K562 (cell line): ENCODE measurements around the gene SPCS3. TPM values are rescaled to one million over a fixed set of nuclear protein-coding genes. Genes with fewer than 3 reads are reported as not detected.

Experiments used
- ATAC-seq: fragments of 200-7000 bp; cut with Tn5 transposase; 3 replicates; pipeline ENCODE4 v1.9.1; 2020; ENCODE audit warnings: moderate library complexity
- BruUV-seq: library from RNA; stranded (reverse); fragments of 400-500 nt; replicated peaks from 2 replicates; lab custom pipeline; 2021; lab: Mats Ljungman, UMichigan
- CTCF ChIA-PET: fragments of 300-600 bp; formaldehyde crosslinking; extraction: SDS; loops from one replicate; lab custom pipeline; 2021; ENCODE audit warnings: low intra/inter-chr PET ratio; lab: Yijun Ruan, JAX
- POLR2A ChIA-PET: fragments of 300-600, 350-650 bp; sonication (Branson Sonifier 250); formaldehyde crosslinking; extraction: SDS; loops from one replicate; lab custom pipeline; 2021; ENCODE audit warnings: antibody characterized with exemption, inconsistent platforms; lab: Yijun Ruan, JAX
- DNase-seq, 4 experiments: peaks; one replicate each; pipeline versions ENCODE4 v3.0.0 to v3.0.0-alpha.2; 2011 to 2018; ENCODE audit warnings: low spot score in 3 of 4, mixed read lengths in 3 of 4; ENCODE audit errors: extremely low read depth in 1 of 4
- FAIRE-seq: peaks from 2 replicates; lab custom pipeline; 2011; peaks lifted over from hg19 to GRCh38; lab: Jason Lieb, UNC
- H2AFZ ChIP-seq: 2 replicates; pipeline ENCODE4 v1.6.0; 2011; ENCODE audit warnings: low read depth, low read length, control low read depth, inconsistent platforms
- H3K27ac ChIP-seq: fragments of 200-600 bp; 3 replicates; pipeline ENCODE4 v1.8.0; 2011; ENCODE audit warnings: low read depth, mild to moderate bottlenecking, control low read depth, inconsistent platforms, low read length, moderate library complexity, mixed read lengths; ENCODE audit errors: extremely low read depth
- H3K27me3 ChIP-seq, 2 experiments: fragments of 300-600 bp in 1 of 2; 2 replicates in 1 of 2; 3 replicates in 1 of 2; pipeline versions ENCODE4 v1.6.0 to v1.8.0; 2011; ENCODE audit warnings: inconsistent platforms in 2 of 2, low read length in 2 of 2, mild to moderate bottlenecking in 1 of 2, mixed read lengths in 1 of 2, moderate library complexity in 1 of 2; ENCODE audit not compliant: control insufficient read depth in 2 of 2, insufficient read depth in 2 of 2
- H3K36me3 ChIP-seq: fragments of 300-600 bp; 3 replicates; pipeline ENCODE4 v1.8.0; 2011; ENCODE audit warnings: mild to moderate bottlenecking, low read length, inconsistent platforms; ENCODE audit not compliant: control insufficient read depth, insufficient read depth
- H3K4me1 ChIP-seq, 2 experiments: fragments of 200-600 bp in 1 of 2; replicated peaks in 1 of 2; 2 replicates in 1 of 2; 3 replicates in 1 of 2; pipeline versions ENCODE4 v1.5.1 to v1.8.0; 2011; ENCODE audit warnings: inconsistent platforms in 2 of 2, low read length in 2 of 2, mild to moderate bottlenecking in 1 of 2, mixed read lengths in 1 of 2, moderate library complexity in 1 of 2; ENCODE audit not compliant: control insufficient read depth in 2 of 2, insufficient read depth in 2 of 2
- H3K4me2 ChIP-seq: 2 replicates; pipeline ENCODE4 v1.6.1; 2011; ENCODE audit warnings: low read length, control low read depth, inconsistent platforms, mixed read lengths; ENCODE audit not compliant: insufficient read depth
- H3K4me3 ChIP-seq: fragments of 200-600 bp; sonication (generic), shearing (Covaris generic); 2 replicates; pipeline ENCODE4 v1.5.1; 2016; ENCODE audit warnings: control low read depth, inconsistent platforms
- H3K79me2 ChIP-seq: fragments of 200-600 bp; 3 replicates; pipeline ENCODE4 v1.8.0; 2011; ENCODE audit warnings: low read length, inconsistent platforms; ENCODE audit not compliant: control insufficient read depth, insufficient read depth
- H3K9ac ChIP-seq, 2 experiments: 2 replicates each; pipeline versions ENCODE4 v1.6.0 to v1.6.1; 2011; ENCODE audit warnings: low read depth in 2 of 2, low read length in 2 of 2, control low read depth in 1 of 2, inconsistent platforms in 1 of 2, mild to moderate bottlenecking in 1 of 2, mixed read lengths in 1 of 2; ENCODE audit not compliant: insufficient read depth in 1 of 2
- H3K9me1 ChIP-seq: one replicate; pipeline ENCODE4 v1.6.0; 2011; ENCODE audit warnings: inconsistent platforms, mild to moderate bottlenecking, low read length, moderate library complexity; ENCODE audit not compliant: control insufficient read depth, insufficient read depth
- H3K9me3 ChIP-seq: replicated peaks from 2 replicates; pipeline ENCODE4 v1.5.1; 2011; ENCODE audit warnings: low read depth, low read length, inconsistent platforms; ENCODE audit not compliant: control insufficient read depth, insufficient read depth
- H4K20me1 ChIP-seq: replicated peaks from 2 replicates; pipeline ENCODE4 v1.6.1; 2011; ENCODE audit warnings: low read length, inconsistent platforms, mixed read lengths; ENCODE audit not compliant: control insufficient read depth, insufficient read depth
- BRCA1 ChIP-seq, 2 experiments: fragments of 450-650 bp in 1 of 2; sonication (generic) in 1 of 2; formaldehyde crosslinking in 1 of 2; IDR thresholded peaks; 2 replicates each; pipeline versions ENCODE4 v1.5.0 to v1.6.1; 2017 to 2020; ENCODE audit warnings: mild to moderate bottlenecking in 1 of 2, missing genetic modification reagents in 1 of 2
- GATAD2A ChIP-seq: fragments of 450-650 bp; IDR thresholded peaks from 2 replicates; pipeline ENCODE4 v1.6.1; 2017
- HNRNPL ChIP-seq: fragments of 200-400 bp; formaldehyde crosslinking; IDR thresholded peaks from 2 replicates; pipeline ENCODE4 v1.6.1; 2017; ENCODE audit warnings: low read depth, mild to moderate bottlenecking, low read length
- HNRNPUL1 ChIP-seq: fragments of 200-400 bp; formaldehyde crosslinking; IDR thresholded peaks from 2 replicates; pipeline ENCODE4 v1.6.1; 2017; ENCODE audit warnings: low read length
- NR3C1 ChIP-seq: sonication (generic); formaldehyde crosslinking; IDR thresholded peaks from 2 replicates; pipeline ENCODE4 v1.8.1; 2022; ENCODE audit warnings: missing genetic modification reagents
- PHB2 ChIP-seq: fragments of 450-650 bp; IDR thresholded peaks from 2 replicates; pipeline ENCODE4 v1.6.1; 2017; ENCODE audit warnings: low read depth
- RBM14 ChIP-seq: fragments of 200-400 bp; formaldehyde crosslinking; IDR thresholded peaks from 2 replicates; pipeline ENCODE4 v1.6.1; 2018; ENCODE audit warnings: low read depth, mild to moderate bottlenecking, low read length, moderate library complexity, borderline replicate concordance; ENCODE audit not compliant: insufficient read depth
- STAG1 ChIP-seq: sonication (generic); formaldehyde crosslinking; IDR thresholded peaks from 2 replicates; pipeline ENCODE4 v1.5.0; 2020; ENCODE audit warnings: missing genetic modification reagents, borderline replicate concordance
- ZNF408 ChIP-seq: fragments of 250-450 bp; sonication (Bioruptor Pico); IDR thresholded peaks from 2 replicates; pipeline ENCODE4 v1.4.0; 2020; ENCODE audit warnings: low read depth, mild to moderate bottlenecking, moderate library complexity
- ZNF764 ChIP-seq: fragments of 250-450 bp; sonication (Bioruptor Pico); IDR thresholded peaks from 2 replicates; pipeline ENCODE4 v1.4.0; 2020; ENCODE audit warnings: low read depth, mild to moderate bottlenecking, moderate library complexity
- WGBS: fragments of 100-300 bp; shearing (Covaris generic); methylation state at CpG from one replicate; pipeline ENCODE4 v1.1.6; 2016; ENCODE audit warnings: low coverage, mixed read lengths; ENCODE audit not compliant: insufficient coverage; ENCODE audit errors: missing lambda C conversion rate; 5-methylcytosine and 5-hydroxymethylcytosine counted together
- in situ Hi-C: fragments of 300-500 bp; cut with MboI; formaldehyde crosslinking; loops from 4 replicates; pipeline ENCODE4 v1.15.0; 2018; ENCODE audit warnings: inconsistent platforms, mixed read lengths
- intact Hi-C: fragments of 100-400 bp; cut with micrococcal nuclease; formaldehyde crosslinking; loops from 2 replicates; pipeline ENCODE4 v1.14.2; 2022
- polyA plus RNA-seq, 8 experiments: library from polyadenylated mRNA; depleted of rRNA in 4 of 8; stranded (reverse) in 5 of 8; unstranded in 3 of 8; fragments of >200 nt; fragmentation: Nextera tagmentation in 2 of 8; fragmentation: Illumina TruSeq in 1 of 8; extraction: Ambion mirVana in 2 of 8; extraction: Trizol in 1 of 8; gene quantifications; 2 replicates each; pipeline versions ENCODE4 v1.2.1 to v1.2.3, GENCODE V29; 2011 to 2014; ENCODE audit warnings: inconsistent platforms in 1 of 8, missing spikeins in 1 of 8
- total RNA-seq, 7 experiments: library from RNA; depleted of rRNA in 6 of 7; stranded (reverse); fragments of >200 nt in 6 of 7; fragmentation: Illumina TruSeq in 2 of 7; extraction: Trizol in 2 of 7; gene quantifications; 2 replicates each; pipeline versions ENCODE4 v1.2.1 to v1.2.3, GENCODE V29; 2011 to 2021; ENCODE audit warnings: low replicate concordance in 1 of 7
- TF ChIP-seq, protein P1 (sequence below): fragments of 450-650 bp; formaldehyde crosslinking; conservative IDR thresholded peaks from 2 replicates; pipeline ENCODE4 v1.4.0; 2022; ENCODE audit warnings: mild to moderate bottlenecking, missing genetic modification characterization

SPCS3 gene
- total and polyA plus RNA-seq, 9 of the 15 experiments (the other 6 are each of a cell fraction or from before 2014, with no cell fraction given): 64.6 to 196 (median 85.4) TPM

GRCh38 chr4:176270669-176271068 lies 49.1 kb upstream of the SPCS3 start:
- H3K4me3 ChIP-seq: no peak overlapping the region
- no peaks in the 10 kb centered on the region for H4K20me1 ChIP-seq
- WGBS: 25% methylated on average over 5 of the region's 5 CpGs
- ATAC-seq (no peak; the same call in none of the 3 replicates), FAIRE-seq (peak; percentile 11), DNase-seq (no peak)
- H3K9ac ChIP-seq: no peak overlapping the region
- H3K4me2 ChIP-seq: no peak overlapping the region
- POLR2A ChIA-PET: no interaction called here
- no peaks in the 10 kb centered on the region for H3K36me3 ChIP-seq
- H3K79me2 ChIP-seq: no peaks in the 10 kb centered on the region
- H3K27ac ChIP-seq: no peak overlapping the region
- no peaks in the 10 kb centered on the region for H3K4me1 ChIP-seq
- no peaks in the 10 kb centered on the region for H3K9me3 ChIP-seq
- no peaks in the 10 kb centered on the region for H3K9me1 ChIP-seq
- in situ Hi-C loops (no loop called here), intact Hi-C loops (no loop called here)
- CTCF ChIA-PET: no interaction called here
- no TSS peak for BruUV-seq
- no peaks in the 10 kb centered on the region for H3K27me3 ChIP-seq
- peak overlapping the region; percentile 10; the same call in 1 of the 2 replicates for H2AFZ ChIP-seq
- no peak for TF ChIP-seq ZNF764 (CRISPR knock-in tag)
- no peak for TF ChIP-seq STAG1 (CRISPR knock-in tag)
- TF ChIP-seq, protein P1, sequence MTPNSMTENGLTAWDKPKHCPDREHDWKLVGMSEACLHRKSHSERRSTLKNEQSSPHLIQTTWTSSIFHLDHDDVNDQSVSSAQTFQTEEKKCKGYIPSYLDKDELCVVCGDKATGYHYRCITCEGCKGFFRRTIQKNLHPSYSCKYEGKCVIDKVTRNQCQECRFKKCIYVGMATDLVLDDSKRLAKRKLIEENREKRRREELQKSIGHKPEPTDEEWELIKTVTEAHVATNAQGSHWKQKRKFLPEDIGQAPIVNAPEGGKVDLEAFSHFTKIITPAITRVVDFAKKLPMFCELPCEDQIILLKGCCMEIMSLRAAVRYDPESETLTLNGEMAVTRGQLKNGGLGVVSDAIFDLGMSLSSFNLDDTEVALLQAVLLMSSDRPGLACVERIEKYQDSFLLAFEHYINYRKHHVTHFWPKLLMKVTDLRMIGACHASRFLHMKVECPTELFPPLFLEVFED (CRISPR knock-in tag): no peak
- TF ChIP-seq GATAD2A: no peak
- TF ChIP-seq ZNF408 (CRISPR knock-in tag): no peak
- TF ChIP-seq PHB2: no peak
- no peak for TF ChIP-seq NR3C1 (CRISPR knock-in tag)
- no peak for TF ChIP-seq BRCA1 (IDR thresholded peaks at IDR 0.05)
- TF ChIP-seq BRCA1 (CRISPR knock-in tag; IDR thresholded peaks at IDR 0.05): no peak
- no peak for TF ChIP-seq HNRNPUL1
- TF ChIP-seq HNRNPL: no peak
- TF ChIP-seq RBM14: no peak
